Activated CD8-positive, alpha-beta T cell treated with anti-CD3 and anti-CD28 coated beads, Interleukin-2, amount 10 ng/mL, durations not matched to agents 7 days and 5 days (primary cell): ENCODE measurements around the gene TNNT3. TPM values are rescaled to one million over a fixed set of nuclear protein-coding genes. Genes with fewer than 3 reads are reported as not detected.

Source experiments
- ATAC-seq: fragments of 150-1000 bp; cut with Tn5 transposase; one replicate; pipeline ENCODE4 v1.10.0; 2021; ENCODE audit warnings: moderate library complexity
- CTCF ChIA-PET: fragments of 350-600 bp; sonication (Branson Sonifier 250); formaldehyde crosslinking; loops from one replicate; lab custom pipeline; 2021; ENCODE audit warnings: antibody characterized with exemption; lab: Charles Lee
- POLR2A ChIA-PET: fragments of 350-600 bp; sonication (Branson Sonifier 250); formaldehyde crosslinking; loops from one replicate; lab custom pipeline; 2021; ENCODE audit warnings: antibody characterized with exemption; lab: Charles Lee
- DNase-seq: peaks from one replicate; pipeline ENCODE4 v3.0.0-alpha.2; 2020
- H3K27ac Mint-ChIP-seq: one replicate; pipeline ENCODE4 v1.8.0; 2021; ENCODE audit warnings: mild to moderate bottlenecking, mixed read lengths
- H3K27me3 Mint-ChIP-seq: one replicate; pipeline ENCODE4 v1.8.0; 2021; ENCODE audit warnings: low read depth, mixed read lengths
- H3K36me3 Mint-ChIP-seq: one replicate; pipeline ENCODE4 v1.8.0; 2021; ENCODE audit warnings: low read depth, mixed read lengths
- H3K4me1 Mint-ChIP-seq: one replicate; pipeline ENCODE4 v1.8.0; 2021; ENCODE audit warnings: low read depth, mixed read lengths
- H3K4me3 Mint-ChIP-seq: one replicate; pipeline ENCODE4 v1.8.0; 2021; ENCODE audit warnings: mild to moderate bottlenecking, mixed read lengths
- H3K9me3 Mint-ChIP-seq: one replicate; pipeline ENCODE4 v1.8.0; 2022; ENCODE audit warnings: mixed read lengths; ENCODE audit not compliant: insufficient read depth
- total RNA-seq, 2 experiments: library from RNA; stranded (reverse); gene quantifications; one replicate each; pipeline ENCODE4 v1.2.3, GENCODE V29; 2021

The TNNT3 gene
- total RNA-seq, 2 experiments from 2014 or later, result 2.6 to 2.8 TPM

- ATAC-seq, result peak; percentile 6
- POLR2A ChIA-PET, result interaction anchor here (1.0 to 3.3 kb wide), 6 partner anchors 28 to 133 kb away, joined by 3 to 46 read pairs (median 5); partner anchors contain the start of gene TNNT3
- H3K27ac Mint-ChIP-seq, result peak overlapping the region; percentile 88
These were observed 28.4 kb upstream of the TNNT3 start for GRCh38 chr11:1890856-1891830.

GRCh38 chr11:1891831-1892115 is 27.7 kb upstream of the TNNT3 start, which contains the start of gene PRR33:
PRR33 (minus strand) TSS chr11:1891895; CDS start chr11:1890584, 1,311 bp downstream.
- ChIA-PET POLR2A (interaction anchor here (0.6 to 3.3 kb wide), 5 partner anchors 27 to 134 kb away, joined by 3 to 46 read pairs (median 3); partner anchors contain the start of gene TNNT3), CTCF (interaction anchor here (1.0 to 4.0 kb wide), 7 partner anchors 9 to 198 kb away, joined by 3 to 20 read pairs (median 4); partner anchors contain the start of gene TNNT3)
- DNase-seq (no peak), ATAC-seq (no peak)
- no peaks in the 10 kb centered on the region for H3K9me3 Mint-ChIP-seq
- peak within 1 kb of the TSS; percentile 88 for H3K27ac Mint-ChIP-seq
- peaks cover 54% of the 10 kb centered on the region for H3K4me1 Mint-ChIP-seq
- H3K27me3 Mint-ChIP-seq, result peaks cover 16% of the 10 kb centered on the region
- H3K36me3 Mint-ChIP-seq, result peaks cover 42% of the 10 kb centered on the region
- peak within 1 kb of the TSS; percentile 70 for H3K4me3 Mint-ChIP-seq

More at GRCh38 chr11:1890856-1891830, 28.4 kb upstream of the TNNT3 start:
- no peak for DNase-seq
- H3K27me3 Mint-ChIP-seq, result peaks cover 11% of the 10 kb centered on the region
- H3K4me1 Mint-ChIP-seq, result peaks cover 54% of the 10 kb centered on the region
- H3K4me3 Mint-ChIP-seq, result peak overlapping the region; percentile 70
- CTCF ChIA-PET, result interaction anchor here (1.0 to 4.0 kb wide), 10 partner anchors 9 to 260 kb away, joined by 3 to 20 read pairs (median 4); partner anchors contain the start of gene TNNT3
- H3K9me3 Mint-ChIP-seq, result no peaks in the 10 kb centered on the region
- H3K36me3 Mint-ChIP-seq, result peaks cover 42% of the 10 kb centered on the region

DNA sequence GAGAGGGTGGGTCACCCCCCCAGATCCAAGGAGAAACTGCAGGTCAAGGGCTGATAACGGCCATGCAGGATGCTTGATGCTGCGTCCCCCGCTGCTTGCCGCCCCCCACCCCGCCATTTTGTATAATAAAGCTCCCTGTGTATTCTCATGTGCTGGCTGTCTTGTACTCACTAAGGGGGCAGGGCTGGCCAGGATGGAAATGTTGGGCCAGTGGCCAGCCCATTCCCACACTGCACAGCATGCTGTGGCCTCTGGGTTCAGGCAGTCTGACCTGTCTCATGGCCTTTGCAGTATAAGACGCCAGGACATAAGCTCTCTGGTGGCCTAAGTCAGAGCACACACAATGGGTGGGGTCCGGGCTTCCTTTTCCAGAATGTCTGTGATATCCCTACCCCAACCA is 27.4 kb upstream of the TNNT3 start:
- DNase-seq (no peak), ATAC-seq (no peak)
- Mint-ChIP-seq H3K4me1 (peaks cover 54% of the 10 kb centered on the region), H3K27me3 (peaks cover 19% of the 10 kb centered on the region), H3K36me3 (peaks cover 42% of the 10 kb centered on the region), H3K27ac (no peak overlapping the region), H3K9me3 (no peaks in the 10 kb centered on the region), H3K4me3 (no peak overlapping the region)
- ChIA-PET CTCF (interaction anchor here (2.6 to 4.0 kb wide), 2 partner anchors 10 to 198 kb away, joined by 15 to 20 read pairs; no protein-coding TSS in a partner anchor), POLR2A (interaction anchor here (0.6 to 3.3 kb wide), 3 partner anchors 27 to 53 kb away, joined by 3 to 46 read pairs (median 6); partner anchors contain the start of gene TNNT3)

DNA sequence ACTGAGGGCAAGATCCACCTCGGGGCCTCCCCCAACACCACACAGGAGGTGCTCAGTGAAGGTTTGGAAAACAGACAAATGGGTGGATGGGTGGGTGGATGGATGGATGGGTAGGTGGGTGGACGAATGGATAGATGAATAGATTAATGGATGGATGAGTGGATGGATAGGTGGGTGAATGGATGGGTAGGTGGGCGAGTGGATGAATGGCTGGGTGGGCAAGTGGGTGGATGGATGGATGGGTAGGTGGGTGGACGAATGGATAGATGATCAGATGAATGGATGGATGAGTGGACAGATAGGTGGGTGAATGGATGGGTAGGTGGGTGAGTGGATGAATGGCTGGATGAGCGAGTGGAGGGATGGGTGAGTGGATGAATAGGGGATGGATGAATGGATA is 26.9 kb upstream of the TNNT3 start:
- Mint-ChIP-seq H3K4me1 (peaks cover 53% of the 10 kb centered on the region), H3K36me3 (peaks cover 38% of the 10 kb centered on the region), H3K27ac (peak overlapping the region; percentile 56), H3K9me3 (no peaks in the 10 kb centered on the region), H3K27me3 (peaks cover 21% of the 10 kb centered on the region), H3K4me3 (no peak overlapping the region)
- no peak for ATAC-seq
- no peak for DNase-seq
- CTCF ChIA-PET, result interaction anchor here (2.6 kb wide), 1 partner anchor 10 kb away, joined by 20 read pairs; no protein-coding TSS in a partner anchor
- POLR2A ChIA-PET, result interaction anchor here (0.6 to 3.3 kb wide), 2 partner anchors 27 to 46 kb away, joined by 6 to 46 read pairs; partner anchors contain the start of gene TNNT3

DNA sequence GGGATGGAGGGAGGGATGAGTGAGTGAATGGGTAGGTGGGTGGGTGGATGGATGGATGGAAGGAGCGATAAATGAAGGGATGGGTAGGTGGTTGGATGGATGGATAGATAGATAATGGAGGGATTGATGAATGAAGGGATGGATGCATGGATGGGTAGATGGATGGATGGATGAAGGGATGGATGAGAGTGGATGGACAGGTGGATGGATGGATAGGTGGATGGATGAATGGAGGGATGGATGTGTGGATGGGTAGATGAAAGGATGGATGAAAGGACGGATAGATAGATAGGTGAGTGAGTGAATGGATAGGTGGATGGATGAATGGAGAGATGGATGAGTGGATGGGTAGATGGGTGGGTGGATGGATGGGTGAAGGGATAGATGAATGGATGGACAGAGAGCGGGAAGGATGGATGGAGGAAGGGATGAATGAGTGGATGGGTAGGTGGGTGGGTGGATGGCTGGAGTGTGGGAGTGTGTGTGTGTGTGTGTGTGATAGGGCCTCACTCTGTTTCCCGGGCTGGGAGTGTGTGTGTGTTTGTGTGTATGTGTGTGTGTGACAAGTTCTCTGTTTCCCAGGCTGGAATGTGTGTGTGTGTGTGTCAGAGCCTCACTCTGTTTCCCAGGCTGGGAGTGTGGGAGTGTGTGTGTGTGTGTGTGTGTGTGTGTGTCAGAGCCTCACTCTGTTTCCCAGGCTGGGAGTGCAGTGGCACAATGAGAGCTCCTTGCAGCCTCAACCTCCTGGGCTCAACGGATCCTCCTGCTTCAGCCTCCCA is 25.7 kb upstream of the TNNT3 start:
- POLR2A ChIA-PET, result interaction anchor here (0.7 kb wide), 1 partner anchor 48 kb away, joined by 3 read pairs; no protein-coding TSS in a partner anchor
- Mint-ChIP-seq H3K4me3 (no peak overlapping the region), H3K9me3 (no peaks in the 10 kb centered on the region), H3K4me1 (peaks cover 41% of the 10 kb centered on the region), H3K27ac (peak overlapping the region; percentile 40), H3K27me3 (peaks cover 26% of the 10 kb centered on the region), H3K36me3 (peaks cover 26% of the 10 kb centered on the region)
- CTCF ChIA-PET, result no interaction called here
- no peak for ATAC-seq
- no peak for DNase-seq

DNA sequence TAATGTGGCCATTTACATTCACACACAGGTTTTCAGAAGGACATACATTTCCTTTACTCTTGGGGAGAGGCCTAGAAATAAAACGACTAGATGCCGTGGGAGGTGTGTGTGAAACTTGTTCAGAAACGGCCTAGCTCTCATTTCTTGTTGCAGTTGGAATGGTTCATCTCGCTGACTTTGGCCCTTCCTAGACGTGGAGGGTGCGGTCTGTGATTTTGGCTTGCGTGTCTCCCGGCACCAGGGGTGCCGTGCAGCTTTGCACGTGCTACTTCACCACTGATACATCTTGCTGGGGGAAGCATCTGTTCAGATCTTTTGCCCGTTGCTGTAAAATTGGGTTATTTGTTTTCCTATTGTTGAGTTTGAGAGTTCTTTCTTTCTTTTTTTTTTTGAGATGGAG is 24.7 kb upstream of the TNNT3 start:
- ATAC-seq (no peak), DNase-seq (no peak)
- Mint-ChIP-seq H3K27me3 (peaks cover 26% of the 10 kb centered on the region), H3K4me1 (peaks cover 32% of the 10 kb centered on the region), H3K9me3 (no peaks in the 10 kb centered on the region), H3K36me3 (peaks cover 21% of the 10 kb centered on the region), H3K27ac (no peak overlapping the region), H3K4me3 (no peak overlapping the region)
- ChIA-PET POLR2A (no interaction called here), CTCF (no interaction called here)

DNA sequence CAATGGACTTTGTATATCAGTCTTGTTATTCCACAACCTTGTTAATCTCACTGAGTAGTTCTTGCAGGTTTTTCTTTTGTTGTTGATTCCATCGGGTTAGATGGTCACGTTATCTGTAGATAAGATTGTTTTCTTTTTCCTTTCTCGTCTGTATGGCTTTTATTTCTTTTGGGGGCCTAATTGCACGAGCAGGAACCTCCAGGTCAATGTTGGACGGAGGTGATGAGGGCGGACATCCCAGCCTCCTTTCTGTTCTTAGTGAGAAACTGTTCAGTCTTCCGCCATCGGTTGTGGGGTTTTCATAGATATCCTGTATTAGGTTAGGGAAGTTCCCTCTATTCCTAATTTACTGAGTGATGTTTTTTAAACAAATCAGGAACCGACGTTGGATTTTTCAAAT is 23.0 kb upstream of the TNNT3 start:
- POLR2A ChIA-PET, result no interaction called here
- no peak for ATAC-seq

GRCh38 chr11:1896923-1897322 is 22.6 kb upstream of the TNNT3 start:
- peaks cover 9% of the 10 kb centered on the region for H3K36me3 Mint-ChIP-seq
- no peak for ATAC-seq
- DNase-seq, result no peak
- ChIA-PET POLR2A (no interaction called here), CTCF (interaction anchor here (2.0 kb wide), 1 partner anchor 14 kb away, joined by 6 read pairs; no protein-coding TSS in a partner anchor)
- no peak overlapping the region for H3K27ac Mint-ChIP-seq
- H3K27me3 Mint-ChIP-seq, result peaks cover 31% of the 10 kb centered on the region
- H3K4me3 Mint-ChIP-seq, result no peak overlapping the region
- peaks cover 12% of the 10 kb centered on the region for H3K4me1 Mint-ChIP-seq
- no peaks in the 10 kb centered on the region for H3K9me3 Mint-ChIP-seq

More for the DNA sequence above, 23.0 kb upstream of the TNNT3 start:
- Mint-ChIP-seq H3K27me3 (peaks cover 31% of the 10 kb centered on the region), H3K9me3 (no peaks in the 10 kb centered on the region), H3K4me3 (no peak overlapping the region), H3K36me3 (peaks cover 14% of the 10 kb centered on the region), H3K27ac (no peak overlapping the region), H3K4me1 (peaks cover 15% of the 10 kb centered on the region)
- DNase-seq, result no peak
- CTCF ChIA-PET, result interaction anchor here (0.9 to 2.0 kb wide), 3 partner anchors 14 to 244 kb away, joined by 3 to 6 read pairs (median 3); no protein-coding TSS in a partner anchor

DNA sequence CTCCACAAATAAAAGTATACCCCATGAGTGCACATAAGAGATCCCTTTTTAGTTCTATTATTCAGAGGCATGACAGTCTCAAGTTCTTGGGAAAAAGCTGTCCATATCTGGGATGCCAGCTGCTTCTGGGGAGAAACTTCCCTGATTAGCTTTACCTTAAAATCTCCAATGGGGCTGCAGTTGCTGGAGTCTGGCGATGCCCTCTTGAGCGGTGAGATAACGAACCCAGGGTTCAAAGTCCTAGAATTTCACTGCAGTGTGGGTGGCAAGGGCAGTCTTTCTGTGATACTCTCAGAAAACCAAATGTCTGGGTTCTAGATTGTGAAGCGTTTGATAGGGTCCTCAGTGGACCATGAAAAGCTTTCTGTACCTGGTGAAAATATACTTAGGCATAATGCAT is 20.4 kb upstream of the TNNT3 start:
- Mint-ChIP-seq H3K9me3 (no peaks in the 10 kb centered on the region), H3K4me3 (no peak overlapping the region), H3K27ac (no peak overlapping the region), H3K4me1 (no peaks in the 10 kb centered on the region), H3K27me3 (peaks cover 31% of the 10 kb centered on the region), H3K36me3 (no peaks in the 10 kb centered on the region)
- ATAC-seq (no peak), DNase-seq (no peak)
- CTCF ChIA-PET, result interaction anchor here (0.8 to 1.6 kb wide), 2 partner anchors 17 to 48 kb away, joined by 3 to 6 read pairs; no protein-coding TSS in a partner anchor
- POLR2A ChIA-PET, result interaction anchor here (0.5 kb wide), 1 partner anchor 37 kb away, joined by 3 read pairs; no protein-coding TSS in a partner anchor

GRCh38 chr11:1899686-1900085 is 19.8 kb upstream of the TNNT3 start:
- Mint-ChIP-seq H3K4me1 (no peaks in the 10 kb centered on the region), H3K36me3 (no peaks in the 10 kb centered on the region), H3K9me3 (no peaks in the 10 kb centered on the region), H3K27ac (no peak overlapping the region), H3K27me3 (peaks cover 29% of the 10 kb centered on the region), H3K4me3 (no peak overlapping the region)
- ATAC-seq (no peak), DNase-seq (no peak)
- ChIA-PET POLR2A (no interaction called here), CTCF (interaction anchor here (1.6 kb wide), 1 partner anchor 17 kb away, joined by 6 read pairs; no protein-coding TSS in a partner anchor)

DNA sequence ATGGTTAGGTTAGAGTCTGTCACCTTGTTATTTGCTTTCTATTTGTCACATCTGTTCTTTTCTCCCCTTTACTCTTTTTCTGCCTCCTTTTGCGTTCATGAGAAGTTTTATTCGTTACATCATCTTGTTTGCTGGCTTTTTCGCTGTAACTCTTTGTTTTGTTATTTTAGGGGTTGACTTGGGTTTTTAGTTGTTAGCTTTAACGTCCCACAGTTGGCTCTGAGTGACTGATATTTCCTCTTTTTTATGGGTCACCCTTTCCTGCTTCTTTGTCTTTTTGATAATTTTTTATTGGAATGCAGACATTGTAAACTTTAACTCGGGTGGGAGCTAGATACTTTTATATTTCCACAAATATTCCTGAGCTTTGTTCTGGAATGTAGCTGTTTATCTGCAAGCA is 13.3 kb upstream of the TNNT3 start:
- no peaks in the 10 kb centered on the region for H3K36me3 Mint-ChIP-seq
- no peak overlapping the region for H3K4me3 Mint-ChIP-seq
- H3K27me3 Mint-ChIP-seq, result peaks cover 10% of the 10 kb centered on the region
- H3K27ac Mint-ChIP-seq, result no peak overlapping the region
- POLR2A ChIA-PET, result interaction anchor here (1.0 kb wide), 1 partner anchor 644 kb away, joined by 6 read pairs; no protein-coding TSS in a partner anchor
- DNase-seq (no peak), ATAC-seq (no peak)
- CTCF ChIA-PET, result interaction anchor here (1.3 to 3.2 kb wide), 5 partner anchors 24 to 246 kb away, joined by 3 to 10 read pairs (median 5); no protein-coding TSS in a partner anchor
- H3K4me1 Mint-ChIP-seq, result no peaks in the 10 kb centered on the region
- H3K9me3 Mint-ChIP-seq, result no peaks in the 10 kb centered on the region
